Glutamatergic neuron (in vitro differentiated cells): ENCODE results near the gene BRF1. TPM values are rescaled to one million over a fixed set of nuclear protein-coding genes. Genes with fewer than 3 reads are reported as not detected.

Experiments used
- DNase-seq: peaks from one replicate; pipeline ENCODE4 v3.0.0; 2022
- H3K27ac Mint-ChIP-seq: one replicate; pipeline ENCODE4 v1.8.0; 2020; ENCODE audit warnings: mild to moderate bottlenecking, mixed read lengths, inconsistent platforms; ENCODE audit not compliant: unreplicated experiment
- H3K27me3 Mint-ChIP-seq: one replicate; pipeline ENCODE4 v1.8.0; 2020; ENCODE audit warnings: mild to moderate bottlenecking, moderate library complexity, mixed read lengths, inconsistent platforms; ENCODE audit not compliant: unreplicated experiment
- H3K36me3 Mint-ChIP-seq: one replicate; pipeline ENCODE4 v1.8.0; 2020; ENCODE audit warnings: mild to moderate bottlenecking, mixed read lengths, inconsistent platforms; ENCODE audit not compliant: unreplicated experiment
- H3K4me1 Mint-ChIP-seq: one replicate; pipeline ENCODE4 v1.8.0; 2020; ENCODE audit warnings: mild to moderate bottlenecking, low read depth, mixed read lengths, inconsistent platforms; ENCODE audit not compliant: unreplicated experiment
- H3K4me3 Mint-ChIP-seq: one replicate; pipeline ENCODE4 v1.8.0; 2020; ENCODE audit warnings: mild to moderate bottlenecking, mixed read lengths, inconsistent platforms; ENCODE audit not compliant: unreplicated experiment
- H3K9me3 Mint-ChIP-seq: one replicate; pipeline ENCODE4 v1.8.0; 2020; ENCODE audit warnings: mild to moderate bottlenecking, moderate library complexity, mixed read lengths, inconsistent platforms; ENCODE audit not compliant: unreplicated experiment
- CTCF ChIP-seq: fragments of 200-600 bp; sonication (generic); IDR thresholded peaks from one replicate; pipeline ENCODE4 v1.5.0; 2021; ENCODE audit not compliant: partially characterized antibody, unreplicated experiment
- total RNA-seq: library from RNA; stranded (reverse); fragmentation: NEBNext Ultra II Directional; extraction: Animal tissue kit (Norgen Biotek cat#: 25700); gene quantifications from one replicate; pipeline ENCODE4 v1.2.1, GENCODE V29; 2021; ENCODE audit not compliant: unreplicated experiment

The BRF1 gene
- total RNA-seq, 1 donor from 2014 or later = 54.6 TPM

DNA sequence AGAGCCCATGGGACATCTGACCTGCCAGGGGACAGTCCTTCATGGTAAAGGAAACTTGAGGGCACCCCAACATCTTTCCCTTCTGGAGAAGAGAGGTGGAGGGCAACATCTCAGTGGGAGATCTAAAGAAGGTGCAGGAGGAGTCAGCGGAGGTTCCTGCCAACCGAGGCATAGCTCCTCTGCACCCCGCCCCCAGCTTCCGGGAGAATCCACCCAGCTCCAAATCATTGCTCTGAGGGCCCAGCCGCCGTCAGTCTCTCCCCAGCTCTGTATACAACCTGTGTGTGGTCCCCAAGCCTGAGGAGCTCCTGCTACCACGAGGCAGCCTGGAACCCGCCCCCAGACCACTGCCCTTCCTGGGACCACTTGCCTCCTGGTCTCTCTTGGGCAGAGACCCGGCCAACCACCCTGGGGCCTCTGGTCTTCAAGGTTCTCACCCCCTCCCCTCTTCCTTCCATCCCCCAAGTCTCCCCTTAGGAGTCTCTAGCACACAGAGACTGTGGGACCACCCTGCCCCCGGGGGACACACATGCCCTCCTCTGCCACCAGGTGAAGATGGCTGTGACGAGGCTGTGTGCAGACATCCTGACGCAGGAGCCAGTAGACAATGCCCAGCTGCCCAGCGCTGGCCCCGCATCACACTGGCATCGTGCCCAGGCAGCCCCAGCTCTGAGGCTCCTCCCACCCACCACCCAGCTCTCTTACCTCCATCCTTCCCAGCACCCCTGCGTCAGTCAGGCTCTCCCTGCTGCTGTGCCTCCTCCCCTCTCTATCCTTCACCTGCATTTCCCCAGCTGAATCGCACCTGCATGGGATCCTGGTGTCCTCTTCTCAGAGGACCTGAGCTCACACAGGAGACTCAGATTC, 106.7 kb downstream of the BRF1 start:
- no peaks in the 10 kb centered on the region for H3K36me3 Mint-ChIP-seq
- H3K9me3 Mint-ChIP-seq = peaks cover 5% of the 10 kb centered on the region
- no peak for DNase-seq
- peaks cover 10% of the 10 kb centered on the region for H3K27me3 Mint-ChIP-seq
- H3K27ac Mint-ChIP-seq = no peak overlapping the region
- peaks cover 3% of the 10 kb centered on the region for H3K4me1 Mint-ChIP-seq
- no peak for TF ChIP-seq CTCF
- no peak overlapping the region for H3K4me3 Mint-ChIP-seq

DNA sequence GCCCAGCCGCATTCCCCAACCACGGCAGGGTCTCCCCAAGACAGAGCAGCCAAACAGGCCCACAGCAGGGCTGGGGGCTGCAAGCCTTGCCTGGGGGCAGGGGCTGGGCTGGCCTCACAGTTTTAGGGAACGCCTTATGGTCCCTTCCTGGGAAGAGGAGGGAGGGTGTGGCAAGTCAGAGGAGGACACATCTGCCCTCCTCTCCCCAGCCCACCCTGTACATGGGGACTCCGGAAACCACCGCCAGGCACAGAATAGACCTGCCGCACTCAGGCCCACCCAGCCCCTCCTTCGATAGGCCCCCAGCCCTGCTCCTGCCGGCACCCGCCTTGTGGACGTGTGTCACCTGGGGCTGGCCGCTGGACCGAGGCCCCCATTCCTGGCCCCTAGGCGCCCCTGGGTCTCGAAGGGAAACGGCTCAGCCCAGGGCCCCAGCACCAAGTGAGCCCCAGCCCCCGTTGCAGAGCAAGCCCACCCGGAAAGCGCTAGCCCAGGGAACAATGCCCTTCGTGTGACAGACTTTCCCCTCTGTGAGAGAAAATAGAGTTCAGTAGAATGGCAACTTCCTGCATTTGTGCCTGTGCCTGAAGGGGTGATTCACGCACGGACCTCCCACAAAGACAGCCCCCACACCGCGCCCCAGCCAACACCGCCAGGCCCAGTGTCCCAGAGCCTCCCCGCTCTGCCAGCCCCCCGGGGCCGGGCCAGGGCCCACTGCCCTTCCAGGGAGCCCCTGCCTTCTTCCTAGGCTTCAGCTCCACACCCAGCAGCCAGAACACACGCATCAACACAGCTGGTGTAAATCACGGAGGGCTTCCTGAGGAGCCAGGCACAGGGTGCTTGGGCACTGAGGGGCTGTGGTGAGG, 107.7 kb downstream of the BRF1 start:
- peaks cover 6% of the 10 kb centered on the region for H3K36me3 Mint-ChIP-seq
- no peak for TF ChIP-seq CTCF
- no peak for DNase-seq
- no peak overlapping the region for H3K27ac Mint-ChIP-seq
- peaks cover 5% of the 10 kb centered on the region for H3K9me3 Mint-ChIP-seq
- peaks cover 15% of the 10 kb centered on the region for H3K27me3 Mint-ChIP-seq
- H3K4me3 Mint-ChIP-seq = no peak overlapping the region
- peaks cover 3% of the 10 kb centered on the region for H3K4me1 Mint-ChIP-seq

- H3K36me3 Mint-ChIP-seq = peaks cover 6% of the 10 kb centered on the region
- no peak overlapping the region for H3K27ac Mint-ChIP-seq
- peaks cover 6% of the 10 kb centered on the region for H3K27me3 Mint-ChIP-seq
- peaks cover 4% of the 10 kb centered on the region for H3K9me3 Mint-ChIP-seq
- H3K4me3 Mint-ChIP-seq = no peak overlapping the region
- TF ChIP-seq CTCF = no peak
- DNase-seq = no peak
- H3K4me1 Mint-ChIP-seq = peaks cover 2% of the 10 kb centered on the region
Measured at GRCh38 chr14:105187935-105188524, 112.8 kb downstream of the BRF1 start.

GRCh38 chr14:105187116-105187515, 113.7 kb downstream of the BRF1 start:
- Mint-ChIP-seq H3K9me3 (peaks cover 7% of the 10 kb centered on the region), H3K27me3 (peaks cover 8% of the 10 kb centered on the region), H3K4me3 (no peak overlapping the region), H3K27ac (no peak overlapping the region), H3K36me3 (peaks cover 6% of the 10 kb centered on the region), H3K4me1 (peaks cover 5% of the 10 kb centered on the region)
- DNase-seq = no peak
- no peak for TF ChIP-seq CTCF
